HG02943 (cell line): ENCODE data around the gene CDC23.
A peak's percentile ranks its signal among the peaks of the same experiment; 100 is the strongest.
"Not testable (repeated sequence)": the region's sequence is repeated elsewhere in the genome, so short reads cannot be mapped to it uniquely, and the experiment has no call there.

Experiments
- ATAC-seq: cut with Tn5 transposase; IDR thresholded peaks from one replicate; pipeline ENCODE4 v1.9.1; 2021; ENCODE audit warnings: mild to moderate bottlenecking, low read depth, moderate library complexity; ENCODE audit not compliant: unreplicated experiment

Gene CDC23

GRCh38 chr5:138216799-138217198 is 3.7 kb upstream of the CDC23 start:
- ATAC-seq: no peak

- no peak for ATAC-seq
Measured at GRCh38 chr5:138212828-138213160, 329 bp downstream of the CDC23 start.

GRCh38 chr5:138210985-138211384 is 2.1 kb downstream of the CDC23 start:
- no peak for ATAC-seq

- ATAC-seq: not testable (repeated sequence)
Measured at GRCh38 chr5:138193859-138194258, 19.3 kb downstream of the CDC23 start.

GRCh38 chr5:138192826-138193225 is 20.3 kb downstream of the CDC23 start:
- ATAC-seq: no peak

GRCh38 chr5:138188626-138189025 is 24.5 kb downstream of the CDC23 start:
- no peak for ATAC-seq

- ATAC-seq: no peak
Measured at GRCh38 chr5:138186002-138186447, 27.1 kb downstream of the CDC23 start.

GRCh38 chr5:138182808-138183207 is 30.3 kb downstream of the CDC23 start:
- ATAC-seq: no peak

GRCh38 chr5:138180841-138181240 is 32.3 kb downstream of the CDC23 start:
- no peak for ATAC-seq

- no peak for ATAC-seq
Measured at GRCh38 chr5:138180183-138180782, 32.8 kb downstream of the CDC23 start.

GRCh38 chr5:138179277-138179857 is 33.8 kb downstream of the CDC23 start:
- ATAC-seq: no peak

- peak; percentile 81 for ATAC-seq
Measured at GRCh38 chr5:138178516-138179276, 34.4 kb downstream of the CDC23 start, which contains the start of the genes BRD8 and KIF20A. Gene BRD8 (minus strand): TSS chr5:138178630. CDS start chr5:138178614, 16 bp downstream. Gene KIF20A (plus strand): TSS chr5:138179112. CDS start chr5:138179681, 569 bp downstream.

- ATAC-seq: no peak
Measured at GRCh38 chr5:138177941-138178515, 35.1 kb downstream of the CDC23 start.

GRCh38 chr5:138170299-138170698 is 42.8 kb downstream of the CDC23 start:
- ATAC-seq: no peak

GRCh38 chr5:138169124-138169523 is 44.0 kb downstream of the CDC23 start:
- no peak for ATAC-seq

- no peak for ATAC-seq
Measured at GRCh38 chr5:138163721-138164120, 49.4 kb downstream of the CDC23 start.

- ATAC-seq: no peak
Measured at GRCh38 chr5:138160706-138161105, 52.4 kb downstream of the CDC23 start.

- no peak for ATAC-seq
Measured at GRCh38 chr5:138159666-138160065, 53.5 kb downstream of the CDC23 start.

- ATAC-seq: no peak
Measured at GRCh38 chr5:138157626-138158025, 55.5 kb downstream of the CDC23 start.

- ATAC-seq: not testable (repeated sequence)
Measured at GRCh38 chr5:138155977-138156376, 57.1 kb downstream of the CDC23 start.

- no peak for ATAC-seq
Measured at GRCh38 chr5:138149530-138149929, 63.6 kb downstream of the CDC23 start.
